IMR-90 (cell line): ENCODE measurements around the gene OBP2A. TPM values are rescaled to one million over a fixed set of nuclear protein-coding genes. Genes with fewer than 3 reads are reported as not detected.
"Not testable (repeated sequence)": the region's sequence is repeated elsewhere in the genome, so short reads cannot be mapped to it uniquely, and the experiment has no call there.

Experiments
- ATAC-seq: fragments of 200-7000 bp; cut with Tn5 transposase; 2 replicates; pipeline ENCODE4 v1.9.1; 2020; ENCODE audit warnings: low read depth, mild to moderate bottlenecking, moderate library complexity
- BruUV-seq: library from RNA; stranded (reverse); fragments of 400-500 nt; replicated peaks from 2 replicates; lab custom pipeline; 2021; lab: Mats Ljungman, UMichigan
- CTCF ChIA-PET: fragments of 300-600 bp; formaldehyde crosslinking; extraction: SDS; loops from one replicate; lab custom pipeline; 2021; ENCODE audit warnings: antibody characterized with exemption; lab: Yijun Ruan, JAX
- POLR2A ChIA-PET: fragments of 300-600 bp; sonication (Branson Sonifier 250); formaldehyde crosslinking; loops from one replicate; lab custom pipeline; 2022; ENCODE audit warnings: antibody characterized with exemption; ENCODE audit not compliant: unreplicated experiment; lab: Charles Lee
- DNase-seq: peaks from one replicate; pipeline ENCODE4 v3.0.0; 2013
- H2AFZ ChIP-seq: replicated peaks from 2 replicates; pipeline ENCODE3; 2013; ENCODE audit warnings: low read length, mild to moderate bottlenecking; ENCODE audit not compliant: poor library complexity
- H2AK5ac ChIP-seq: 2 replicates; pipeline ENCODE4 v1.6.1; 2013; ENCODE audit warnings: low read depth, low read length, inconsistent platforms
- H2AK9ac ChIP-seq: replicated peaks from 2 replicates; pipeline ENCODE3; 2013; ENCODE audit warnings: mild to moderate bottlenecking, low read depth, low read length, moderate library complexity; ENCODE audit not compliant: poor library complexity
- H2BK120ac ChIP-seq: 2 replicates; pipeline ENCODE4 v1.6.1; 2013; ENCODE audit warnings: low read depth, low read length, inconsistent platforms
- H2BK15ac ChIP-seq: 3 replicates; pipeline ENCODE4 v1.6.1; 2013; ENCODE audit warnings: low read depth, low read length, inconsistent platforms
- H2BK20ac ChIP-seq: 2 replicates; pipeline ENCODE4 v1.6.1; 2013; ENCODE audit warnings: low read depth, mild to moderate bottlenecking, inconsistent platforms, low read length, moderate library complexity
- H2BK5ac ChIP-seq: 2 replicates; pipeline ENCODE4 v1.6.1; 2013; ENCODE audit warnings: mild to moderate bottlenecking, low read depth, low read length, inconsistent platforms; ENCODE audit not compliant: poor library complexity, severe bottlenecking
- H3K14ac ChIP-seq: replicated peaks from 2 replicates; pipeline ENCODE4 v1.6.1; 2013; ENCODE audit warnings: low read depth, low read length, inconsistent platforms
- H3K18ac ChIP-seq: 2 replicates; pipeline ENCODE4 v1.6.1; 2013; ENCODE audit warnings: low read depth, low read length, control low read depth
- H3K23ac ChIP-seq: 2 replicates; pipeline ENCODE4 v1.6.1; 2013; ENCODE audit warnings: low read depth, low read length, inconsistent platforms
- H3K27ac ChIP-seq: 2 replicates; pipeline ENCODE4 v1.5.1; 2013; ENCODE audit warnings: mild to moderate bottlenecking, control low read depth, low read length; ENCODE audit not compliant: insufficient read depth
- H3K27me3 ChIP-seq: 2 replicates; pipeline ENCODE4 v1.6.1; 2013; ENCODE audit warnings: low read length; ENCODE audit not compliant: control insufficient read depth, insufficient read depth
- H3K36me3 ChIP-seq: 2 replicates; pipeline ENCODE4 v1.6.1; 2013; ENCODE audit warnings: low read length, mixed read lengths; ENCODE audit not compliant: control insufficient read depth, insufficient read depth
- H3K4ac ChIP-seq: 2 replicates; pipeline ENCODE4 v1.6.1; 2013; ENCODE audit warnings: low read depth, low read length, inconsistent platforms
- H3K4me1 ChIP-seq: 2 replicates; pipeline ENCODE4 v1.6.1; 2013; ENCODE audit warnings: low read length, mixed read lengths; ENCODE audit not compliant: control insufficient read depth, insufficient read depth
- H3K4me2 ChIP-seq: 2 replicates; pipeline ENCODE4 v1.6.1; 2013; ENCODE audit warnings: low read depth, mild to moderate bottlenecking, control low read depth, low read length, moderate library complexity
- H3K4me3 ChIP-seq: 2 replicates; pipeline ENCODE4 v1.5.1; 2013; ENCODE audit warnings: low read depth, mild to moderate bottlenecking, control low read depth, low read length, moderate library complexity; ENCODE audit not compliant: insufficient read depth
- H3K56ac ChIP-seq: 2 replicates; pipeline ENCODE4 v1.6.1; 2013; ENCODE audit warnings: low read length, inconsistent platforms; ENCODE audit not compliant: insufficient read depth; ENCODE audit errors: extremely low read depth
- H3K79me1 ChIP-seq, 2 experiments: 2 replicates each; pipeline ENCODE4 v1.6.1; 2013; ENCODE audit warnings: low read length in 2 of 2, inconsistent platforms in 1 of 2, low read depth in 1 of 2
- H3K9ac ChIP-seq: 2 replicates; pipeline ENCODE4 v1.6.1; 2013; ENCODE audit warnings: low read depth, low read length, control low read depth
- H3K9me1 ChIP-seq: 2 replicates; pipeline ENCODE4 v1.6.1; 2013; ENCODE audit warnings: low read length, inconsistent platforms; ENCODE audit not compliant: insufficient read depth
- H3K9me3 ChIP-seq: 2 replicates; pipeline ENCODE4 v1.6.1; 2013; ENCODE audit warnings: low read length; ENCODE audit not compliant: control insufficient read depth, insufficient read depth
- H4K20me1 ChIP-seq: 2 replicates; pipeline ENCODE4 v1.6.1; 2013; ENCODE audit warnings: low read length, inconsistent platforms; ENCODE audit not compliant: insufficient read depth
- H4K5ac ChIP-seq: 2 replicates; pipeline ENCODE4 v1.6.1; 2013; ENCODE audit warnings: mild to moderate bottlenecking, low read depth, low read length, control low read depth
- H4K8ac ChIP-seq, 2 experiments: 2 replicates each; pipeline ENCODE4 v1.6.1; 2013; ENCODE audit warnings: low read depth in 2 of 2, low read length in 2 of 2, control low read depth in 1 of 2, inconsistent platforms in 1 of 2
- H4K91ac ChIP-seq: 2 replicates; pipeline ENCODE4 v1.6.1; 2013; ENCODE audit warnings: low read depth, low read length, inconsistent platforms; ENCODE audit not compliant: insufficient read depth
- MAFK ChIP-seq: IDR thresholded peaks from 2 replicates; pipeline ENCODE4 v1.6.1; 2012; ENCODE audit warnings: low read depth, low read length, improper control_type of control experiment
- MXI1 ChIP-seq: IDR thresholded peaks from 2 replicates; pipeline ENCODE4 v1.6.1; 2012; ENCODE audit warnings: low read depth, mild to moderate bottlenecking, low read length, moderate library complexity, borderline replicate concordance
- RAD21 ChIP-seq: IDR thresholded peaks from 2 replicates; pipeline ENCODE4 v1.6.1; 2012; ENCODE audit warnings: low read length, improper control_type of control experiment
- WGBS, 2 experiments: methylation state at CpG; one replicate each; pipeline versions ENCODE4 v1.1.5 to v1.1.7; 2013; ENCODE audit warnings: missing lambda C conversion rate in 2 of 2; ENCODE audit not compliant: insufficient read length in 1 of 2; ENCODE audit errors: extremely low coverage in 2 of 2; 5-methylcytosine and 5-hydroxymethylcytosine counted together
- dilution Hi-C: fragments of 300-500 bp; cut with HindIII; formaldehyde crosslinking; loops from one replicate; pipeline ENCODE4 v1.14.3; 2018; ENCODE audit warnings: low sequenced_read_pairs; ENCODE audit not compliant: unreplicated experiment
- in situ Hi-C: fragments of 300-500 bp; cut with MboI; formaldehyde crosslinking; loops from 3 replicates; pipeline ENCODE4 v1.14.3; 2019; ENCODE audit warnings: low sequenced_read_pairs, inconsistent platforms, mixed read lengths
- intact Hi-C: fragments of 100-400 bp; cut with micrococcal nuclease; formaldehyde crosslinking; loops from 2 replicates; pipeline ENCODE4 v1.10.0; 2022
- polyA plus RNA-seq, 3 experiments: library from polyadenylated mRNA; depleted of rRNA; stranded (reverse); fragments of >200 nt; gene quantifications; 2 replicates each; pipeline ENCODE4 v1.2.3, GENCODE V29; 2012; ENCODE audit warnings: low replicate concordance in 1 of 3
- total RNA-seq: library from RNA; depleted of rRNA; stranded (reverse); fragments of >200 nt; gene quantifications from 2 replicates; pipeline ENCODE4 v1.2.3, GENCODE V29; 2012
- TF ChIP-seq, protein P1 (sequence below): conservative IDR thresholded peaks from 2 replicates; pipeline ENCODE4 v1.5.1; 2012; ENCODE audit warnings: mild to moderate bottlenecking, low read depth, low read length, improper control_type of control experiment

OBP2A gene
- total and polyA plus RNA-seq, 2 of the 4 experiments (the other 2 are of a cell fraction), result not detected

GRCh38 chr9:135544981-135545635, 818 bp upstream of the OBP2A start:
- no peak for ATAC-seq
- POLR2A ChIA-PET, result no interaction called here
- in situ Hi-C loops, result no loop called here

GRCh38 chr9:135546792-135547617, 1.1 kb downstream of the OBP2A start:
- H3K23ac ChIP-seq, H2AK9ac ChIP-seq, H4K8ac ChIP-seq, H3K18ac ChIP-seq, ATAC-seq, DNase-seq, H3K4me1 ChIP-seq, H4K20me1 ChIP-seq, dilution Hi-C loops, H4K5ac ChIP-seq, H4K91ac ChIP-seq, H3K4ac ChIP-seq, H3K9ac ChIP-seq, H3K9me3 ChIP-seq, H2BK120ac ChIP-seq, H3K27ac ChIP-seq, H2BK15ac ChIP-seq, H3K14ac ChIP-seq, H2AFZ ChIP-seq, H2BK20ac ChIP-seq, H3K9me1 ChIP-seq, intact Hi-C loops, H3K36me3 ChIP-seq, H2AK5ac ChIP-seq, in situ Hi-C loops, CTCF ChIA-PET, H2BK5ac ChIP-seq, H3K4me3 ChIP-seq, H3K79me1 ChIP-seq, BruUV-seq, H3K4me2 ChIP-seq, H3K27me3 ChIP-seq, H3K56ac ChIP-seq: not testable (repeated sequence)
- WGBS, 2 experiments, result 37% methylated on average over 3 of the region's 21 CpGs; no CpG with 5 or more reads in 1 of the 2 experiments
- POLR2A ChIA-PET, result interaction anchor here (0.6 kb wide), 1 partner anchor 21 kb away, joined by 4 read pairs; no protein-coding TSS in a partner anchor

More at GRCh38 chr9:135544981-135545635, 818 bp upstream of the OBP2A start:
- H3K4me1 ChIP-seq, result no peaks in the 10 kb centered on the region
- no peak overlapping the region for H3K27ac ChIP-seq
- no peak overlapping the region for H4K91ac ChIP-seq
- H3K79me1 ChIP-seq, result no peaks in the 10 kb centered on the region
- H4K5ac ChIP-seq, result no peak overlapping the region
- H2BK5ac ChIP-seq, result no peak overlapping the region
- CTCF ChIA-PET, result no interaction called here
- no peak overlapping the region for H2BK20ac ChIP-seq
- intact Hi-C loops (no loop called here), dilution Hi-C loops (no loop called here)
- no peak for DNase-seq
- no peak overlapping the region for H2BK120ac ChIP-seq
- H3K9me3 ChIP-seq, result no peaks in the 10 kb centered on the region
- H3K4me3 ChIP-seq, result no peak overlapping the region
- no peak overlapping the region for H3K4ac ChIP-seq
- no peak overlapping the region for H2AK9ac ChIP-seq
- no TSS peak for BruUV-seq
- H2AK5ac ChIP-seq, result no peak overlapping the region
- H2BK15ac ChIP-seq, result no peak overlapping the region
- H3K18ac ChIP-seq, result no peak overlapping the region
- no peaks in the 10 kb centered on the region for H4K20me1 ChIP-seq
- H3K23ac ChIP-seq, result no peak overlapping the region
- H4K8ac ChIP-seq, result no peak overlapping the region
- H3K27me3 ChIP-seq, result no peaks in the 10 kb centered on the region
- no peak overlapping the region for H3K9ac ChIP-seq
- 65% methylated on average over 5 of the region's 18 CpGs; no CpG with 5 or more reads in 1 of the 2 experiments for WGBS, 2 experiments
- H3K4me2 ChIP-seq, result no peak overlapping the region
- H3K36me3 ChIP-seq, result no peaks in the 10 kb centered on the region
- no peak overlapping the region for H3K56ac ChIP-seq
- no peaks in the 10 kb centered on the region for H3K9me1 ChIP-seq
- no peak overlapping the region for H3K14ac ChIP-seq
- H2AFZ ChIP-seq, result no peak overlapping the region
- TF ChIP-seq RAD21 (no peak), MAFK (no peak), MXI1 (no peak)
- TF ChIP-seq, protein P1, sequence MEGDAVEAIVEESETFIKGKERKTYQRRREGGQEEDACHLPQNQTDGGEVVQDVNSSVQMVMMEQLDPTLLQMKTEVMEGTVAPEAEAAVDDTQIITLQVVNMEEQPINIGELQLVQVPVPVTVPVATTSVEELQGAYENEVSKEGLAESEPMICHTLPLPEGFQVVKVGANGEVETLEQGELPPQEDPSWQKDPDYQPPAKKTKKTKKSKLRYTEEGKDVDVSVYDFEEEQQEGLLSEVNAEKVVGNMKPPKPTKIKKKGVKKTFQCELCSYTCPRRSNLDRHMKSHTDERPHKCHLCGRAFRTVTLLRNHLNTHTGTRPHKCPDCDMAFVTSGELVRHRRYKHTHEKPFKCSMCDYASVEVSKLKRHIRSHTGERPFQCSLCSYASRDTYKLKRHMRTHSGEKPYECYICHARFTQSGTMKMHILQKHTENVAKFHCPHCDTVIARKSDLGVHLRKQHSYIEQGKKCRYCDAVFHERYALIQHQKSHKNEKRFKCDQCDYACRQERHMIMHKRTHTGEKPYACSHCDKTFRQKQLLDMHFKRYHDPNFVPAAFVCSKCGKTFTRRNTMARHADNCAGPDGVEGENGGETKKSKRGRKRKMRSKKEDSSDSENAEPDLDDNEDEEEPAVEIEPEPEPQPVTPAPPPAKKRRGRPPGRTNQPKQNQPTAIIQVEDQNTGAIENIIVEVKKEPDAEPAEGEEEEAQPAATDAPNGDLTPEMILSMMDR, result no peak
